ENCODE measurements around the gene OGG1.

DNA sequence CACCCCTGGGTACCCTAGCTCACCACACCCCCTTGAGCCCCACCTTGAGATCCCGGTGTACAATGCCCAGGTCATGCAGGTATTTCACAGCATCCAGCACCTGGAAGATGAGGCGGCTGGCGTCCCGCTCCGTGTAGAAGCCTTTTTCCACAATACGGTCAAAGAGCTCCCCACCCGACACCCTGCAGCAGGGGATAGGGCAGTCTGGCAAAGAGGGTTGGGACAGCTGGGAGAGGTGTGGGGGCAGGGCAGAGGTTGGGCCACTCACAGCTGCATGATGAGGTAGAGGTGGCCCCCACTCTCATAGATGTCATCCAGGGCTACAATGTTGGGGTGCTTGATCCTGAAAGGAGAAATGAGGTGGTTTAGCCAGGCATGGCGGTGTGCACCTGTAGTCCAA lies 13.1 kb downstream of the OGG1 start:
- no peak for TF ChIP-seq POLR2A (IDR thresholded peaks at IDR 0.05; ENCODE audit: extremely low read depth, insufficient read length)
- TF ChIP-seq, protein P1, sequence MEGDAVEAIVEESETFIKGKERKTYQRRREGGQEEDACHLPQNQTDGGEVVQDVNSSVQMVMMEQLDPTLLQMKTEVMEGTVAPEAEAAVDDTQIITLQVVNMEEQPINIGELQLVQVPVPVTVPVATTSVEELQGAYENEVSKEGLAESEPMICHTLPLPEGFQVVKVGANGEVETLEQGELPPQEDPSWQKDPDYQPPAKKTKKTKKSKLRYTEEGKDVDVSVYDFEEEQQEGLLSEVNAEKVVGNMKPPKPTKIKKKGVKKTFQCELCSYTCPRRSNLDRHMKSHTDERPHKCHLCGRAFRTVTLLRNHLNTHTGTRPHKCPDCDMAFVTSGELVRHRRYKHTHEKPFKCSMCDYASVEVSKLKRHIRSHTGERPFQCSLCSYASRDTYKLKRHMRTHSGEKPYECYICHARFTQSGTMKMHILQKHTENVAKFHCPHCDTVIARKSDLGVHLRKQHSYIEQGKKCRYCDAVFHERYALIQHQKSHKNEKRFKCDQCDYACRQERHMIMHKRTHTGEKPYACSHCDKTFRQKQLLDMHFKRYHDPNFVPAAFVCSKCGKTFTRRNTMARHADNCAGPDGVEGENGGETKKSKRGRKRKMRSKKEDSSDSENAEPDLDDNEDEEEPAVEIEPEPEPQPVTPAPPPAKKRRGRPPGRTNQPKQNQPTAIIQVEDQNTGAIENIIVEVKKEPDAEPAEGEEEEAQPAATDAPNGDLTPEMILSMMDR (IDR thresholded peaks at IDR 0.05; ENCODE audit: low read depth, low read length), result no peak
- TF ChIP-seq, protein P2, sequence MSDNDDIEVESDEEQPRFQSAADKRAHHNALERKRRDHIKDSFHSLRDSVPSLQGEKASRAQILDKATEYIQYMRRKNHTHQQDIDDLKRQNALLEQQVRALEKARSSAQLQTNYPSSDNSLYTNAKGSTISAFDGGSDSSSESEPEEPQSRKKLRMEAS (IDR thresholded peaks at IDR 0.05; ENCODE audit: low read depth, low read length), result no peak

Data from NB4 (cell line).